Measurements from ENCODE around the gene CDC42BPG.

Gene CDC42BPG

GRCh38 chr11:64877390-64878222 is 33.2 kb upstream of the CDC42BPG start (continued):
- TF ChIP-seq IKZF3 (tag by site-specific recombination; IDR thresholded peaks at IDR 0.05): no peak
- TF ChIP-seq YY2 (tag by site-specific recombination; IDR thresholded peaks at IDR 0.05): no peak
- TF ChIP-seq ZNF639 (tag by site-specific recombination; IDR thresholded peaks at IDR 0.05): no peak
- no peak for TF ChIP-seq PRDM2 (tag by site-specific recombination; IDR thresholded peaks at IDR 0.05; ENCODE audit: borderline replicate concordance)
- no peak for TF ChIP-seq ZXDB (tag by site-specific recombination; IDR thresholded peaks at IDR 0.05)
- TF ChIP-seq ZNF76 (tag by site-specific recombination; IDR thresholded peaks at IDR 0.05; ENCODE audit: borderline replicate concordance, low read depth): no peak
- peak; percentile 59; the same call in 1 of the 2 replicates for TF ChIP-seq KLF7 (tag by site-specific recombination; IDR thresholded peaks at IDR 0.05; ENCODE audit: borderline replicate concordance)
- TF ChIP-seq ZFP3 (tag by site-specific recombination; IDR thresholded peaks at IDR 0.05; ENCODE audit: low read depth): peak; percentile 56; the same call in 1 of the 2 replicates
- no peak for TF ChIP-seq MEIS1 (CRISPR knock-in tag; IDR thresholded peaks at IDR 0.05; ENCODE audit: borderline replicate concordance)
- TF ChIP-seq ZNF362 (tag by site-specific recombination; IDR thresholded peaks at IDR 0.05): no peak
- TF ChIP-seq ZIC2 (tag by site-specific recombination; IDR thresholded peaks at IDR 0.05): no peak
- TF ChIP-seq ZNF843 (tag by site-specific recombination; IDR thresholded peaks at IDR 0.05): no peak
- no peak for TF ChIP-seq ZNF621 (tag by site-specific recombination; IDR thresholded peaks at IDR 0.05)
- no peak for TF ChIP-seq ZNF10 (tag by site-specific recombination; IDR thresholded peaks at IDR 0.05)
- no peak for TF ChIP-seq ZBTB44 (tag by site-specific recombination; IDR thresholded peaks at IDR 0.05)
- TF ChIP-seq ZNF514 (tag by site-specific recombination; IDR thresholded peaks at IDR 0.05): no peak
- no peak for TF ChIP-seq ZNF707 (tag by site-specific recombination; IDR thresholded peaks at IDR 0.05)
- no peak for TF ChIP-seq ZFP37 (tag by site-specific recombination; IDR thresholded peaks at IDR 0.05)
- TF ChIP-seq MZF1 (tag by site-specific recombination; IDR thresholded peaks at IDR 0.05; ENCODE audit: borderline replicate concordance): no peak
- no peak for TF ChIP-seq ZNF175 (tag by site-specific recombination; IDR thresholded peaks at IDR 0.05)
- TF ChIP-seq SCRT2 (tag by site-specific recombination; IDR thresholded peaks at IDR 0.05): peak; percentile 80
- TF ChIP-seq ZNF148 (tag by site-specific recombination; IDR thresholded peaks at IDR 0.05; ENCODE audit: borderline replicate concordance): no peak
- no peak for TF ChIP-seq ZNF558 (tag by site-specific recombination; IDR thresholded peaks at IDR 0.05)
- TF ChIP-seq SP2 (tag by site-specific recombination; IDR thresholded peaks at IDR 0.05): 0 out of 2 replicates have a peak, but pooled peaks have one; percentile 0
- TF ChIP-seq KLF9 (tag by site-specific recombination; IDR thresholded peaks at IDR 0.05; ENCODE audit: low read depth): peak; percentile 88
- no peak for TF ChIP-seq ZNF670 (tag by site-specific recombination; IDR thresholded peaks at IDR 0.05; ENCODE audit: low read depth)
- no peak for TF ChIP-seq ZNF544 (tag by site-specific recombination; IDR thresholded peaks at IDR 0.05)
- no peak for TF ChIP-seq ZNF248 (tag by site-specific recombination; IDR thresholded peaks at IDR 0.05)

All from HEK293 (cell line).